B cell (primary cell): Measurements from ENCODE around the gene SEPTIN11. TPM values are rescaled to one million over a fixed set of nuclear protein-coding genes. Genes with fewer than 3 reads are reported as not detected.

Experiments used
- ATAC-seq: fragments of 200-7000 bp; cut with Tn5 transposase; one replicate; pipeline ENCODE4 v1.10.0; 2021; ENCODE audit warnings: low read depth, mild to moderate bottlenecking, moderate number of reproducible peaks, moderate library complexity
- CTCF ChIA-PET: fragments of 350-600 bp; sonication (Branson Sonifier 250); formaldehyde crosslinking; loops from one replicate; lab custom pipeline; 2021; ENCODE audit warnings: antibody characterized with exemption, inconsistent platforms; lab: Charles Lee
- POLR2A ChIA-PET: fragments of 350-600 bp; sonication (Branson Sonifier 250); formaldehyde crosslinking; loops from one replicate; lab custom pipeline; 2021; ENCODE audit warnings: antibody characterized with exemption; lab: Charles Lee
- DNase-seq: peaks from one replicate; pipeline ENCODE4 v3.0.0; 2013
- H2AFZ ChIP-seq: 2 replicates; pipeline ENCODE4 v1.6.1; 2012; ENCODE audit warnings: mild to moderate bottlenecking, low read depth, low read length; ENCODE audit not compliant: insufficient read depth, poor library complexity, severe bottlenecking
- H3K27ac ChIP-seq, 2 donors: 1 replicate in 1 of 2; 2 replicates in 1 of 2; pipeline ENCODE4 v1.5.1; 2012 to 2013; ENCODE audit warnings: low read length in 2 of 2, mild to moderate bottlenecking in 2 of 2, moderate library complexity in 1 of 2
- H3K27me3 ChIP-seq, 4 experiments: fragments of 200-600 bp in 1 of 4; sonication (generic) in 1 of 4; replicated peaks in 1 of 4; 1 replicate in 2 of 4; 2 replicates in 2 of 4; pipeline versions ENCODE4 v1.6.1 to v1.7.0; 2013 to 2016; ENCODE audit warnings: low read length in 3 of 4, mild to moderate bottlenecking in 2 of 4, mixed read lengths in 1 of 4, moderate library complexity in 1 of 4; ENCODE audit not compliant: insufficient read depth in 4 of 4, control insufficient read depth in 3 of 4; ENCODE audit errors: control extremely low read depth in 1 of 4
- H3K36me3 ChIP-seq, 2 experiments: replicated peaks in 1 of 2; 1 replicate in 1 of 2; 2 replicates in 1 of 2; pipeline versions ENCODE4 v1.6.1 to v1.7.1; 2013; ENCODE audit warnings: low read length in 1 of 2; ENCODE audit not compliant: insufficient read depth in 2 of 2, control insufficient read depth in 1 of 2; ENCODE audit errors: control extremely low read depth in 1 of 2, extremely low read depth in 1 of 2
- H3K4me1 ChIP-seq, 2 donors: fragments of 200-600 bp in 1 of 2; sonication (generic) in 1 of 2; 1 replicate in 1 of 2; 2 replicates in 1 of 2; pipeline versions ENCODE4 v1.5.1 to v1.6.1; 2013 to 2017; ENCODE audit warnings: low read length in 2 of 2; ENCODE audit not compliant: control insufficient read depth in 2 of 2, insufficient read depth in 2 of 2
- H3K4me2 ChIP-seq: replicated peaks from 2 replicates; pipeline ENCODE3; 2012; ENCODE audit warnings: mild to moderate bottlenecking, low read depth, low read length; ENCODE audit not compliant: poor library complexity, severe bottlenecking
- H3K4me3 ChIP-seq, 5 experiments: fragments of 200-600 bp in 1 of 5; sonication (generic) in 1 of 5; 1 replicate in 3 of 5; 2 replicates in 2 of 5; pipeline versions ENCODE4 v1.5.1 to v1.7.0; 2011 to 2016; ENCODE audit warnings: low read length in 4 of 5, mild to moderate bottlenecking in 4 of 5, low read depth in 2 of 5, control low read depth in 1 of 5, moderate library complexity in 1 of 5; ENCODE audit not compliant: insufficient read depth in 1 of 5; ENCODE audit errors: control extremely low read depth in 1 of 5, extremely low read depth in 1 of 5
- H3K79me2 ChIP-seq: fragments of 200-600 bp; sonication (generic); one replicate; pipeline ENCODE4 v1.6.0; 2016; ENCODE audit warnings: low read length; ENCODE audit not compliant: control insufficient read depth, insufficient read depth
- H3K9ac ChIP-seq: fragments of 200-600 bp; sonication (generic); 2 replicates; pipeline ENCODE4 v1.6.1; 2017; ENCODE audit warnings: mild to moderate bottlenecking, low read length, moderate library complexity
- H3K9me3 ChIP-seq, 3 donors: one replicate each; pipeline versions ENCODE4 v1.6.1 to v1.7.1; 2013; ENCODE audit warnings: low read length in 2 of 3; ENCODE audit not compliant: control insufficient read depth in 2 of 3, insufficient read depth in 1 of 3; ENCODE audit errors: control extremely low read depth in 1 of 3
- H4K20me1 ChIP-seq: 2 replicates; pipeline ENCODE4 v1.6.0; 2012; ENCODE audit warnings: mild to moderate bottlenecking, low read length; ENCODE audit not compliant: insufficient read depth, control insufficient read depth, poor library complexity, severe bottlenecking
- H3K27ac Mint-ChIP-seq: one replicate; pipeline ENCODE4 v1.8.0; 2021; ENCODE audit warnings: mixed read lengths
- H3K27me3 Mint-ChIP-seq: one replicate; pipeline ENCODE4 v1.8.0; 2021; ENCODE audit warnings: mixed read lengths
- H3K4me1 Mint-ChIP-seq: one replicate; pipeline ENCODE4 v1.8.0; 2021; ENCODE audit warnings: mixed read lengths
- H3K4me3 Mint-ChIP-seq: one replicate; pipeline ENCODE4 v1.8.0; 2021; ENCODE audit warnings: mixed read lengths
- H3K9me3 Mint-ChIP-seq: one replicate; pipeline ENCODE4 v1.8.0; 2022; ENCODE audit warnings: mixed read lengths; ENCODE audit not compliant: insufficient read depth
- EZH2 ChIP-seq: IDR thresholded peaks from 2 replicates; pipeline ENCODE4 v1.6.1; 2012; ENCODE audit warnings: borderline replicate concordance, low read depth, mild to moderate bottlenecking, moderate library complexity, low read length; ENCODE audit not compliant: insufficient read depth, poor library complexity, severe bottlenecking
- WGBS: methylation state at CpG from one replicate; pipeline ENCODE4 v1.1.5; 2013; ENCODE audit warnings: missing lambda C conversion rate; ENCODE audit not compliant: insufficient coverage; 5-methylcytosine and 5-hydroxymethylcytosine counted together
- intact Hi-C: fragments of 100-400 bp; cut with micrococcal nuclease; formaldehyde crosslinking; loops from one replicate; pipeline ENCODE4 v1.10.0; 2022
- polyA plus RNA-seq: library from polyadenylated mRNA; depleted of rRNA; stranded (reverse); fragments of >200 nt; gene quantifications from 2 replicates; pipeline ENCODE4 v1.2.3, GENCODE V29; 2012
- total RNA-seq, 2 donors: library from RNA; stranded (reverse); fragments of 120-200 nt in 1 of 2; gene quantifications; 1 replicate in 1 of 2; 2 replicates in 1 of 2; pipeline versions ENCODE4 v1.2.3 to v1.2.4, GENCODE V29; 2013 to 2022
- TF ChIP-seq, protein P1 (sequence below): fragments of 200-600 bp; IDR thresholded peaks from one replicate; pipeline ENCODE4 v1.8.0; 2022; ENCODE audit warnings: antibody characterized with exemption, mild to moderate bottlenecking

The SEPTIN11 gene
- total and polyA plus RNA-seq, 2 donors (not counting 1 experiment from before 2014, with no cell fraction given), result 3.5 to 22.7 TPM

DNA sequence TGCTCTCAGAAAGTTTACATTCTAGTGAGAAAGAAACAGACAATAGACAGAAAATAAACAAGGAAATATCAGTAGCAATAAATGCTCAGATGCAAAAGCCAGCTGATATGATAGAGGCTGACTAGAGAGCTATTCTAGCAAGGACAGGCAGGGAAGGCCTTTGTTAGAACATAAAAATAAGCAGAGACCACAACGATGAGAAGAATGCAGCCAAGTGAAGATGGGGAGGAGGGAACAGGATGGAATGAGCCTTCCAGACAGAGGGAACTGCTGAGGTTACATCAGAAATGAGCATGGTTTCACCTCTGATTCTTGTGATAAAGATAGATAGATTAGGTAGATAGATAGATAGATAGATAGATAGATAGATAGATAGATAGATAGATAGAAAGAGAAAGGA, 44.0 kb upstream of the SEPTIN11 start:
- H3K4me1 Mint-ChIP-seq, result no peaks in the 10 kb centered on the region
- ChIA-PET POLR2A (no interaction called here), CTCF (no interaction called here)
- WGBS, result 80% methylated on average over 1 of the region's 1 CpG
- H3K36me3 ChIP-seq, result no peaks in the 10 kb centered on the region
- H3K4me1 ChIP-seq, result no peaks in the 10 kb centered on the region
- H3K9ac ChIP-seq, result no peak overlapping the region
- peaks cover 0 to 16% (median 13%) of the 10 kb centered on the region in 4 experiments for H3K27me3 ChIP-seq
- no peaks in the 10 kb centered on the region for H4K20me1 ChIP-seq
- no peaks in the 10 kb centered on the region for H3K9me3 ChIP-seq
- H3K4me3 Mint-ChIP-seq, result no peak overlapping the region
- ATAC-seq (no peak), DNase-seq (no peak)
- intact Hi-C loops, result no loop called here
- H3K4me3 ChIP-seq, result no peak overlapping the region
- H3K9me3 Mint-ChIP-seq, result no peaks in the 10 kb centered on the region
- H3K27ac ChIP-seq, result no peak overlapping the region
- peaks cover 12% of the 10 kb centered on the region for H3K27me3 Mint-ChIP-seq
- H3K4me2 ChIP-seq, result no peak overlapping the region
- H3K79me2 ChIP-seq, result no peaks in the 10 kb centered on the region
- H3K27ac Mint-ChIP-seq, result no peak overlapping the region
- H2AFZ ChIP-seq, result no peak overlapping the region
- TF ChIP-seq, protein P1, sequence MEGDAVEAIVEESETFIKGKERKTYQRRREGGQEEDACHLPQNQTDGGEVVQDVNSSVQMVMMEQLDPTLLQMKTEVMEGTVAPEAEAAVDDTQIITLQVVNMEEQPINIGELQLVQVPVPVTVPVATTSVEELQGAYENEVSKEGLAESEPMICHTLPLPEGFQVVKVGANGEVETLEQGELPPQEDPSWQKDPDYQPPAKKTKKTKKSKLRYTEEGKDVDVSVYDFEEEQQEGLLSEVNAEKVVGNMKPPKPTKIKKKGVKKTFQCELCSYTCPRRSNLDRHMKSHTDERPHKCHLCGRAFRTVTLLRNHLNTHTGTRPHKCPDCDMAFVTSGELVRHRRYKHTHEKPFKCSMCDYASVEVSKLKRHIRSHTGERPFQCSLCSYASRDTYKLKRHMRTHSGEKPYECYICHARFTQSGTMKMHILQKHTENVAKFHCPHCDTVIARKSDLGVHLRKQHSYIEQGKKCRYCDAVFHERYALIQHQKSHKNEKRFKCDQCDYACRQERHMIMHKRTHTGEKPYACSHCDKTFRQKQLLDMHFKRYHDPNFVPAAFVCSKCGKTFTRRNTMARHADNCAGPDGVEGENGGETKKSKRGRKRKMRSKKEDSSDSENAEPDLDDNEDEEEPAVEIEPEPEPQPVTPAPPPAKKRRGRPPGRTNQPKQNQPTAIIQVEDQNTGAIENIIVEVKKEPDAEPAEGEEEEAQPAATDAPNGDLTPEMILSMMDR, result no peak
- no peak for TF ChIP-seq EZH2

DNA sequence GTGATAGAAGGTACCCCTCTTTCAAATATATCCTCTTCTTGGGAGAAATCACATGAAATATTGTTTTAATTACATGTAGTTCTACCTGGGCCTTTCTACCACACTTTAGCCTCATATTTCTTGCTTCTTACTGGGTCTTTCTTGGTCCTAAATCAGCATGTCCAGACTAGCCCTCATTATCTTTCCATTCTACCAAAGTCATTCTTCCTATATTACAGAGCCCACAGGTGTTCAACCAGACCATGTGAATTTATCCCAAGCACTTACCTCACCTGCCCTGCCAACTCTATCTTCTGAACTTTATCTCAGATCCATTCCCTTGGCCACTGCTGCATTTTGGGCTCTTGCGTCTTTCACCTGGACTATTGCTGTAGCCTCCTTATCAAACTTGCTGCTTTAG, 39.8 kb upstream of the SEPTIN11 start:
- DNase-seq, result no peak
- Histone ChIP-seq H3K9ac (no peak overlapping the region), H3K4me2 (no peak overlapping the region), H3K79me2 (no peaks in the 10 kb centered on the region), H3K4me3 (no peak overlapping the region), H2AFZ (no peak overlapping the region), H4K20me1 (no peaks in the 10 kb centered on the region), H3K27ac (no peak overlapping the region), H3K27me3 (peaks cover 0 to 8% (median 1%) of the 10 kb centered on the region in 4 experiments), H3K4me1 (no peaks in the 10 kb centered on the region), H3K9me3 (no peaks in the 10 kb centered on the region), H3K36me3 (no peaks in the 10 kb centered on the region)
- H3K9me3 Mint-ChIP-seq, result no peaks in the 10 kb centered on the region
- H3K27ac Mint-ChIP-seq, result no peak overlapping the region
- ChIA-PET CTCF (no interaction called here), POLR2A (no interaction called here)
- TF ChIP-seq, protein P1, result no peak
- no peak for TF ChIP-seq EZH2
- intact Hi-C loops, result no loop called here
- ATAC-seq, result no peak
- no peak overlapping the region for H3K4me3 Mint-ChIP-seq
- H3K27me3 Mint-ChIP-seq, result peaks cover 27% of the 10 kb centered on the region
- 100% methylated on average over 1 of the region's 1 CpG for WGBS
- no peaks in the 10 kb centered on the region for H3K4me1 Mint-ChIP-seq
